ENCODE data around the gene IPO4.
"Not testable (repeated sequence)": the region's sequence is repeated elsewhere in the genome, so short reads cannot be mapped to it uniquely, and the experiment has no call there.

IPO4 gene

GRCh38 chr14:24219080-24219479 is 30.5 kb upstream of the IPO4 start:
- intact Hi-C loops (cut with DNase I), result no loop called here
- no peak for DNase-seq

GRCh38 chr14:24216876-24217275 is 28.3 kb upstream of the IPO4 start:
- not testable (repeated sequence) for DNase-seq
- intact Hi-C loops (cut with DNase I), result loop anchor here (2.0 kb wide), 1 partner anchor 16 kb away; the partner anchor contains the start of genes GMPR2 and NEDD8

GRCh38 chr14:24216345-24216699 is 27.7 kb upstream of the IPO4 start:
- DNase-seq, result no peak
- intact Hi-C loops (cut with DNase I), result loop anchor here (2.0 kb wide), 1 partner anchor 16 kb away; the partner anchor contains the start of genes GMPR2 and NEDD8

GRCh38 chr14:24215495-24216344 is 27.1 kb upstream of the IPO4 start, which contains the start of gene MDP1:
Gene MDP1, minus strand, starts transcription at chr14:24216066. Its CDS starts 111 bp downstream, at chr14:24215955.
- DNase-seq, result peak; percentile 76 to 96 (median 88)
- intact Hi-C loops (cut with DNase I), result loop anchor here (2.0 kb wide), 1 partner anchor 17 kb away; the partner anchor contains the start of genes GMPR2 and NEDD8

GRCh38 chr14:24213866-24214662 is 25.4 kb upstream of the IPO4 start:
- intact Hi-C loops (cut with DNase I), result no loop called here
- peak in 1 of 42 donors; percentile 19 for DNase-seq

- intact Hi-C loops (cut with DNase I), result no loop called here
- peak; percentile 87 to 97 (median 94) for DNase-seq
Measured at GRCh38 chr14:24212924-24213865, 24.6 kb upstream of the IPO4 start, which contains the start of gene CHMP4A. Gene CHMP4A, minus strand, starts transcription at chr14:24213488. Its CDS starts 49 bp downstream, at chr14:24213439.

GRCh38 chr14:24211311-24211710 is 22.7 kb upstream of the IPO4 start:
- no peak for DNase-seq
- intact Hi-C loops (cut with DNase I), result no loop called here

- intact Hi-C loops (cut with DNase I), result no loop called here
- DNase-seq, result peak in 2 of 42 donors; percentile 2 to 7
Measured at GRCh38 chr14:24207625-24208024, 19.0 kb upstream of the IPO4 start.

- DNase-seq, result peak in 2 of 42 donors; percentile 1 to 3
- intact Hi-C loops (cut with DNase I), result no loop called here
Measured at GRCh38 chr14:24207104-24207551, 18.5 kb upstream of the IPO4 start.

GRCh38 chr14:24206260-24207103 is 17.9 kb upstream of the IPO4 start:
- intact Hi-C loops (cut with DNase I), result no loop called here
- peak in 2 of 42 donors; percentile 8 to 27 for DNase-seq

GRCh38 chr14:24204163-24205146 is 15.8 kb upstream of the IPO4 start:
- peak in 1 of 42 donors; percentile 2 for DNase-seq
- intact Hi-C loops (cut with DNase I), result no loop called here

GRCh38 chr14:24203249-24203886 is 14.8 kb upstream of the IPO4 start:
- intact Hi-C loops (cut with DNase I), result not testable (repeated sequence)
- DNase-seq, result peak in 2 of 42 donors; percentile 3 to 11

- peak in 2 of 42 donors; percentile 0 to 2 for DNase-seq
- intact Hi-C loops (cut with DNase I), result not testable (repeated sequence)
Measured at GRCh38 chr14:24202538-24202937, 13.9 kb upstream of the IPO4 start.

- intact Hi-C loops (cut with DNase I), result no loop called here
- no peak for DNase-seq
Measured at GRCh38 chr14:24198814-24199524, 10.4 kb upstream of the IPO4 start.

GRCh38 chr14:24197056-24197450 is 8.4 kb upstream of the IPO4 start:
- no peak for DNase-seq
- intact Hi-C loops (cut with DNase I), result no loop called here

All from head of caudate nucleus (tissue), 42 donors.